HEK293 (cell line): ENCODE measurements around the gene LYPD5.

ENCODE experiments used
- BCL6B ChIP-seq: fragments of 450-650 bp; formaldehyde crosslinking; IDR thresholded peaks from 2 replicates; pipeline ENCODE4 v1.5.1; 2017; ENCODE audit warnings: missing biosample characterization, missing genetic modification characterization
- CTCF ChIP-seq: fragments of 450-650 bp; formaldehyde crosslinking; IDR thresholded peaks from 2 replicates; pipeline ENCODE4 v1.5.1; 2016; ENCODE audit warnings: missing biosample characterization, missing genetic modification characterization
- ZNF501 ChIP-seq: fragments of 450-650 bp; formaldehyde crosslinking; IDR thresholded peaks from 2 replicates; pipeline ENCODE4 v1.5.1; 2016; ENCODE audit warnings: missing biosample characterization, missing genetic modification characterization
- ZNF747 ChIP-seq: fragments of 450-650 bp; formaldehyde crosslinking; IDR thresholded peaks from 2 replicates; pipeline ENCODE4 v1.5.1; 2016; ENCODE audit warnings: missing biosample characterization, missing genetic modification characterization
- ZNF792 ChIP-seq: fragments of 450-650 bp; formaldehyde crosslinking; IDR thresholded peaks from 2 replicates; pipeline ENCODE4 v1.5.1; 2016; ENCODE audit warnings: missing biosample characterization, missing genetic modification characterization

GRCh38 chr19:43809762-43810696 lies 7.8 kb upstream of the LYPD5 start:
- no peak for TF ChIP-seq CTCF (tag by site-specific recombination)
- no peak for TF ChIP-seq ZNF747 (tag by site-specific recombination)
- TF ChIP-seq ZNF501 (tag by site-specific recombination) = no peak
- no peak for TF ChIP-seq ZNF792
- no peak for TF ChIP-seq BCL6B
